Measurements from ENCODE around the gene CISD2.
"Not testable (repeated sequence)": the region's sequence is repeated elsewhere in the genome, so short reads cannot be mapped to it uniquely, and the experiment has no call there.

The CISD2 gene

GRCh38 chr4:102867278-102868152 lies 1.3 kb upstream of the CISD2 start:
- FAIRE-seq (peak; percentile 9), DNase-seq (ENCODE audit: insufficient read length, low spot score) (no peak)
- no peak for TF ChIP-seq POLR2A (IDR thresholded peaks at IDR 0.05; ENCODE audit: low read depth, low read length)
- no peak for TF ChIP-seq TAF1 (IDR thresholded peaks at IDR 0.05; ENCODE audit: low read depth, low read length)
- no peak for TF ChIP-seq POU2F2 (IDR thresholded peaks at IDR 0.05; ENCODE audit: low read depth, low read length)

GRCh38 chr4:102868153-102868780 lies 525 bp upstream of the CISD2 start:
- TF ChIP-seq POLR2AphosphoS5 (IDR thresholded peaks at IDR 0.05; ENCODE audit: low read depth, low read length), result peak; percentile 81; the same call in 1 of the 2 replicates
- TF ChIP-seq POU2F2 (IDR thresholded peaks at IDR 0.05; ENCODE audit: low read depth, low read length), result no peak
- TF ChIP-seq SPI1 (IDR thresholded peaks at IDR 0.05; ENCODE audit: low read depth, low read length), result 0 out of 2 replicates have a peak, but pooled peaks have one; percentile 1
- 0 out of 2 replicates have a peak, but pooled peaks have one; percentile 77 for TF ChIP-seq POLR2A (IDR thresholded peaks at IDR 0.05; ENCODE audit: low read depth, low read length)
- DNase-seq (ENCODE audit: insufficient read length, low spot score) (no peak), FAIRE-seq (no peak)

GRCh38 chr4:102869569-102870197 lies 891 bp downstream of the CISD2 start:
- no peak for DNase-seq (ENCODE audit: insufficient read length, low spot score)
- TF ChIP-seq TAF1 (IDR thresholded peaks at IDR 0.05; ENCODE audit: low read depth, low read length), result no peak
- no peak for TF ChIP-seq POLR2AphosphoS5 (IDR thresholded peaks at IDR 0.05; ENCODE audit: low read depth, low read length)
- TF ChIP-seq POLR2A (IDR thresholded peaks at IDR 0.05; ENCODE audit: low read depth, low read length), result no peak
- no peak for TF ChIP-seq SPI1 (IDR thresholded peaks at IDR 0.05; ENCODE audit: low read depth, low read length)
- TF ChIP-seq PAX5 (IDR thresholded peaks at IDR 0.05; ENCODE audit: insufficient read depth, low read length, severe bottlenecking), result no peak
- TF ChIP-seq POU2F2 (IDR thresholded peaks at IDR 0.05; ENCODE audit: low read depth, low read length), result no peak
- no peak for FAIRE-seq

GRCh38 chr4:102871772-102872171 lies 3.0 kb downstream of the CISD2 start:
- TF ChIP-seq TAF1 (IDR thresholded peaks at IDR 0.05; ENCODE audit: low read depth, low read length) (no peak), PAX5 (IDR thresholded peaks at IDR 0.05; ENCODE audit: insufficient read depth, low read length, severe bottlenecking) (no peak)
- DNase-seq (ENCODE audit: insufficient read length, low spot score) (no peak), FAIRE-seq (no peak)

- FAIRE-seq; DNase-seq (ENCODE audit: insufficient read length, low spot score): not testable (repeated sequence)
Measured at GRCh38 chr4:102877477-102878106, 8.8 kb downstream of the CISD2 start.

GRCh38 chr4:102878349-102878748 lies 9.6 kb downstream of the CISD2 start:
- not testable (repeated sequence) for FAIRE-seq; DNase-seq (ENCODE audit: insufficient read length, low spot score)

- FAIRE-seq (no peak), DNase-seq (ENCODE audit: insufficient read length, low spot score) (no peak)
- TF ChIP-seq POU2F2 (IDR thresholded peaks at IDR 0.05; ENCODE audit: low read depth, low read length), result no peak
- no peak for TF ChIP-seq SPI1 (IDR thresholded peaks at IDR 0.05; ENCODE audit: low read depth, low read length)
- no peak for TF ChIP-seq POLR2A (IDR thresholded peaks at IDR 0.05; ENCODE audit: low read depth, low read length)
- no peak for TF ChIP-seq POLR2AphosphoS5 (IDR thresholded peaks at IDR 0.05; ENCODE audit: low read depth, low read length)
- no peak for TF ChIP-seq TAF1 (IDR thresholded peaks at IDR 0.05; ENCODE audit: low read depth, low read length)
- TF ChIP-seq PAX5 (IDR thresholded peaks at IDR 0.05; ENCODE audit: insufficient read depth, low read length, severe bottlenecking), result no peak
Measured at GRCh38 chr4:102878901-102879300, 10.1 kb downstream of the CISD2 start.

- FAIRE-seq, result no peak
- no peak for TF ChIP-seq TAF1 (IDR thresholded peaks at IDR 0.05; ENCODE audit: low read depth, low read length)
- TF ChIP-seq POU2F2 (IDR thresholded peaks at IDR 0.05; ENCODE audit: low read depth, low read length), result no peak
- TF ChIP-seq POLR2AphosphoS5 (IDR thresholded peaks at IDR 0.05; ENCODE audit: low read depth, low read length), result no peak
- no peak for TF ChIP-seq PAX5 (IDR thresholded peaks at IDR 0.05; ENCODE audit: insufficient read depth, low read length, severe bottlenecking)
- no peak for TF ChIP-seq SPI1 (IDR thresholded peaks at IDR 0.05; ENCODE audit: low read depth, low read length)
- TF ChIP-seq POLR2A (IDR thresholded peaks at IDR 0.05; ENCODE audit: low read depth, low read length), result no peak
Measured at GRCh38 chr4:102881343-102881742, 12.6 kb downstream of the CISD2 start.

GRCh38 chr4:102883278-102883677 lies 14.5 kb downstream of the CISD2 start:
- no peak for FAIRE-seq
- DNase-seq (ENCODE audit: insufficient read length, low spot score), result no peak
- TF ChIP-seq PAX5 (IDR thresholded peaks at IDR 0.05; ENCODE audit: insufficient read depth, low read length, severe bottlenecking) (no peak), SPI1 (IDR thresholded peaks at IDR 0.05; ENCODE audit: low read depth, low read length) (no peak), POLR2AphosphoS5 (IDR thresholded peaks at IDR 0.05; ENCODE audit: low read depth, low read length) (no peak), TAF1 (IDR thresholded peaks at IDR 0.05; ENCODE audit: low read depth, low read length) (no peak), POLR2A (IDR thresholded peaks at IDR 0.05; ENCODE audit: low read depth, low read length) (no peak), POU2F2 (IDR thresholded peaks at IDR 0.05; ENCODE audit: low read depth, low read length) (no peak)

More at GRCh38 chr4:102881343-102881742, 12.6 kb downstream of the CISD2 start:
- DNase-seq (ENCODE audit: insufficient read length, low spot score), result no peak

- FAIRE-seq, result not testable (repeated sequence)
Measured at GRCh38 chr4:102888570-102888969, 19.8 kb downstream of the CISD2 start.

GRCh38 chr4:102889866-102890265 lies 21.1 kb downstream of the CISD2 start:
- FAIRE-seq; DNase-seq (ENCODE audit: insufficient read length, low spot score): not testable (repeated sequence)

More at GRCh38 chr4:102888570-102888969, 19.8 kb downstream of the CISD2 start:
- not testable (repeated sequence) for DNase-seq (ENCODE audit: insufficient read length, low spot score)

GRCh38 chr4:102896547-102896946 lies 27.8 kb downstream of the CISD2 start:
- FAIRE-seq; DNase-seq (ENCODE audit: insufficient read length, low spot score): not testable (repeated sequence)

GRCh38 chr4:102897610-102898009 lies 28.8 kb downstream of the CISD2 start:
- not testable (repeated sequence) for FAIRE-seq; DNase-seq (ENCODE audit: insufficient read length, low spot score)

All from GM12891 (cell line).